CD4-positive, alpha-beta T cell treated with Interleukin-21 for 1 hour (primary cell): Measurements from ENCODE around the gene P2RY12.

Source experiments
- DNase-seq: peaks from one replicate; pipeline ENCODE4 v3.0.0-alpha.2; 2020

The P2RY12 gene

GRCh38 chr3:151384741-151385174 is at the start of gene P2RY12:
Gene P2RY12 (minus strand): TSS chr3:151384753. CDS start chr3:151338845, 45,908 bp downstream.
- DNase-seq = no peak

GRCh38 chr3:151432616-151433372 is 48.2 kb upstream of the P2RY12 start:
- no peak for DNase-seq

- DNase-seq = no peak
These were observed 47.4 kb upstream of the P2RY12 start for GRCh38 chr3:151431940-151432339.

GRCh38 chr3:151430821-151431484 is 46.4 kb upstream of the P2RY12 start:
- DNase-seq = no peak

GRCh38 chr3:151428386-151428785 is 43.8 kb upstream of the P2RY12 start:
- no peak for DNase-seq

GRCh38 chr3:151426341-151426657 is 41.7 kb upstream of the P2RY12 start:
- DNase-seq = no peak

- no peak for DNase-seq
These were observed 41.2 kb upstream of the P2RY12 start for GRCh38 chr3:151425627-151426340.

GRCh38 chr3:151423091-151423490 is 38.5 kb upstream of the P2RY12 start:
- DNase-seq = no peak

GRCh38 chr3:151421938-151422337 is 37.4 kb upstream of the P2RY12 start:
- no peak for DNase-seq

GRCh38 chr3:151419806-151420205 is 35.3 kb upstream of the P2RY12 start:
- DNase-seq = no peak

GRCh38 chr3:151415289-151415688 is 30.7 kb upstream of the P2RY12 start:
- DNase-seq = no peak

- DNase-seq = no peak
These were observed 28.4 kb upstream of the P2RY12 start for GRCh38 chr3:151412989-151413388.

GRCh38 chr3:151410891-151411559 is 26.5 kb upstream of the P2RY12 start:
- DNase-seq = no peak

- DNase-seq = no peak
These were observed 23.4 kb upstream of the P2RY12 start for GRCh38 chr3:151407928-151408327.

- no peak for DNase-seq
These were observed 19.8 kb upstream of the P2RY12 start for GRCh38 chr3:151404316-151404715.

- no peak for DNase-seq
These were observed 18.7 kb upstream of the P2RY12 start for GRCh38 chr3:151403246-151403645.

- no peak for DNase-seq
These were observed 17.8 kb upstream of the P2RY12 start for GRCh38 chr3:151402349-151402748.

- no peak for DNase-seq
These were observed 15.8 kb upstream of the P2RY12 start for GRCh38 chr3:151400341-151400740.

- DNase-seq = no peak
These were observed 14.3 kb upstream of the P2RY12 start for GRCh38 chr3:151398895-151399294.

GRCh38 chr3:151395806-151396205 is 11.3 kb upstream of the P2RY12 start:
- no peak for DNase-seq

- no peak for DNase-seq
These were observed 10.1 kb upstream of the P2RY12 start for GRCh38 chr3:151394611-151395010.

GRCh38 chr3:151393941-151394340 is 9.4 kb upstream of the P2RY12 start:
- DNase-seq = no peak

- no peak for DNase-seq
These were observed 8.7 kb upstream of the P2RY12 start for GRCh38 chr3:151393146-151393830.
